Nephron (organoid): ENCODE results near the gene WDR45B.
"Not testable (repeated sequence)": the region's sequence is repeated elsewhere in the genome, so short reads cannot be mapped to it uniquely, and the experiment has no call there.

Source experiments
- H3K27ac Mint-ChIP-seq, 3 experiments: 2 replicates each; pipeline ENCODE4 v1.8.0; 2020; ENCODE audit warnings: mixed read lengths in 3 of 3, mild to moderate bottlenecking in 2 of 3, moderate library complexity in 1 of 3
- H3K27me3 Mint-ChIP-seq: 2 replicates; pipeline ENCODE4 v1.8.0; 2021; ENCODE audit warnings: low read depth, mild to moderate bottlenecking, moderate library complexity, mixed read lengths
- H3K36me3 Mint-ChIP-seq: 2 replicates; pipeline ENCODE4 v1.8.0; 2020; ENCODE audit warnings: low read depth, mixed read lengths
- H3K4me1 Mint-ChIP-seq: 2 replicates; pipeline ENCODE4 v1.8.0; 2020; ENCODE audit warnings: mixed read lengths
- H3K4me3 Mint-ChIP-seq, 3 experiments: 2 replicates each; pipeline ENCODE4 v1.8.0; 2020; ENCODE audit warnings: mild to moderate bottlenecking in 3 of 3, mixed read lengths in 3 of 3, moderate library complexity in 2 of 3
- H3K9me3 Mint-ChIP-seq: 2 replicates; pipeline ENCODE4 v1.8.0; 2020; ENCODE audit warnings: mixed read lengths
- CTCF ChIP-seq, 3 experiments: fragments of 200-600 bp; sonication (generic); IDR thresholded peaks; one replicate each; pipeline ENCODE4 v1.5.0; 2021; ENCODE audit warnings: antibody characterized with exemption in 3 of 3; ENCODE audit not compliant: unreplicated experiment in 3 of 3

Gene WDR45B

GRCh38 chr17:82658331-82658730, 10.1 kb upstream of the WDR45B start:
- TF ChIP-seq CTCF (IDR thresholded peaks at IDR 0.05; ENCODE audit: unreplicated experiment in 3 of 3) = no peak
- Mint-ChIP-seq H3K4me1 (no peaks in the 10 kb centered on the region), H3K27me3 (no peaks in the 10 kb centered on the region), H3K4me3 (no peak overlapping the region), H3K36me3 (peaks cover 34% of the 10 kb centered on the region), H3K27ac (no peak overlapping the region), H3K9me3 (no peaks in the 10 kb centered on the region)

- Mint-ChIP-seq H3K27me3 (no peaks in the 10 kb centered on the region), H3K27ac (no peak overlapping the region), H3K4me1 (no peaks in the 10 kb centered on the region), H3K9me3 (no peaks in the 10 kb centered on the region), H3K36me3 (peaks cover 34% of the 10 kb centered on the region), H3K4me3 (no peak overlapping the region)
- TF ChIP-seq CTCF (IDR thresholded peaks at IDR 0.05; ENCODE audit: unreplicated experiment in 3 of 3) = no peak
Observed at GRCh38 chr17:82657926-82658325, 9.7 kb upstream of the WDR45B start.

- Mint-ChIP-seq H3K4me3 (no peak overlapping the region), H3K27ac (no peak overlapping the region), H3K36me3 (peaks cover 33% of the 10 kb centered on the region), H3K4me1 (no peaks in the 10 kb centered on the region), H3K27me3 (no peaks in the 10 kb centered on the region), H3K9me3 (no peaks in the 10 kb centered on the region)
- no peak for TF ChIP-seq CTCF (IDR thresholded peaks at IDR 0.05; ENCODE audit: unreplicated experiment in 3 of 3)
Observed at GRCh38 chr17:82656266-82656665, 8.0 kb upstream of the WDR45B start.

GRCh38 chr17:82655523-82655922, 7.3 kb upstream of the WDR45B start:
- Mint-ChIP-seq H3K36me3 (peaks cover 26% of the 10 kb centered on the region), H3K27ac (no peak overlapping the region), H3K9me3 (no peaks in the 10 kb centered on the region), H3K4me1 (no peaks in the 10 kb centered on the region), H3K27me3 (no peaks in the 10 kb centered on the region), H3K4me3 (no peak overlapping the region)
- no peak for TF ChIP-seq CTCF (IDR thresholded peaks at IDR 0.05; ENCODE audit: unreplicated experiment in 3 of 3)

GRCh38 chr17:82655038-82655479, 6.8 kb upstream of the WDR45B start:
- no peaks in the 10 kb centered on the region for H3K9me3 Mint-ChIP-seq
- no peak for TF ChIP-seq CTCF (IDR thresholded peaks at IDR 0.05; ENCODE audit: unreplicated experiment in 3 of 3)
- H3K27ac Mint-ChIP-seq = peak overlapping the region in 1 of 3 experiments; percentile 36
- H3K36me3 Mint-ChIP-seq = peaks cover 22% of the 10 kb centered on the region
- H3K4me3 Mint-ChIP-seq = no peak overlapping the region
- no peaks in the 10 kb centered on the region for H3K4me1 Mint-ChIP-seq
- H3K27me3 Mint-ChIP-seq = no peaks in the 10 kb centered on the region

- not testable (repeated sequence) for H3K4me3 Mint-ChIP-seq, H3K4me1 Mint-ChIP-seq, H3K27me3 Mint-ChIP-seq, H3K9me3 Mint-ChIP-seq
- Mint-ChIP-seq H3K27ac (peak overlapping the region in 2 of 3 experiments; percentile 20 to 36), H3K36me3 (peaks cover 18% of the 10 kb centered on the region)
Observed at GRCh38 chr17:82654611-82655010, 6.4 kb upstream of the WDR45B start.
